CD14-positive monocyte (primary cell): ENCODE measurements around the gene WDR33. TPM values are rescaled to one million over a fixed set of nuclear protein-coding genes. Genes with fewer than 3 reads are reported as not detected.

Source experiments
- DNase-seq, 3 donors: peaks; one replicate each; pipeline ENCODE4 v3.0.0-alpha.2; 2011 to 2022
- H2AFZ ChIP-seq: 2 replicates; pipeline ENCODE4 v1.6.0; 2012; ENCODE audit warnings: mild to moderate bottlenecking, low read depth, low read length, inconsistent platforms; ENCODE audit not compliant: insufficient read depth, poor library complexity, severe bottlenecking
- H3K27ac ChIP-seq, 2 donors: 1 replicate in 1 of 2; 2 replicates in 1 of 2; pipeline ENCODE4 v1.5.1; 2012 to 2013; ENCODE audit warnings: low read length in 2 of 2, control low read depth in 1 of 2, inconsistent platforms in 1 of 2, low read depth in 1 of 2, mild to moderate bottlenecking in 1 of 2
- H3K27me3 ChIP-seq, 2 donors: one replicate each; pipeline versions ENCODE4 v1.6.0 to v1.6.1; 2011 to 2013; ENCODE audit warnings: low read length in 2 of 2; ENCODE audit not compliant: control insufficient read depth in 2 of 2, insufficient read depth in 2 of 2
- H3K36me3 ChIP-seq, 2 donors: replicated peaks in 1 of 2; 1 replicate in 1 of 2; 2 replicates in 1 of 2; pipeline versions ENCODE4 v1.5.1 to v1.6.1; 2012 to 2013; ENCODE audit warnings: low read length in 2 of 2, control low read depth in 1 of 2, inconsistent platforms in 1 of 2, mild to moderate bottlenecking in 1 of 2; ENCODE audit not compliant: insufficient read depth in 2 of 2, control insufficient read depth in 1 of 2
- H3K4me1 ChIP-seq, 2 donors: 1 replicate in 1 of 2; 2 replicates in 1 of 2; pipeline versions ENCODE4 v1.5.1 to v1.6.1; 2012 to 2013; ENCODE audit warnings: low read length in 2 of 2, control low read depth in 1 of 2, inconsistent platforms in 1 of 2, mild to moderate bottlenecking in 1 of 2, moderate library complexity in 1 of 2; ENCODE audit not compliant: insufficient read depth in 2 of 2, control insufficient read depth in 1 of 2
- H3K4me2 ChIP-seq: replicated peaks from 2 replicates; pipeline ENCODE3; 2012; ENCODE audit warnings: low read length, moderate library complexity, mild to moderate bottlenecking; ENCODE audit not compliant: poor library complexity, severe bottlenecking; ENCODE audit errors: extremely low read depth
- H3K4me3 ChIP-seq, 3 experiments: fragments of 200-600 bp in 1 of 3; sonication (generic) in 1 of 3; replicated peaks in 1 of 3; 1 replicate in 2 of 3; 2 replicates in 1 of 3; pipeline ENCODE4 v1.5.1; 2011 to 2013; ENCODE audit warnings: low read length in 3 of 3, mild to moderate bottlenecking in 3 of 3, control low read depth in 2 of 3, low read depth in 2 of 3, inconsistent platforms in 1 of 3, moderate library complexity in 1 of 3
- H3K79me2 ChIP-seq: 2 replicates; pipeline ENCODE4 v1.6.0; 2012; ENCODE audit warnings: mild to moderate bottlenecking, control low read depth, inconsistent platforms, low read length, moderate library complexity; ENCODE audit not compliant: insufficient read depth
- H3K9ac ChIP-seq: 2 replicates; pipeline ENCODE4 v1.6.0; 2017; ENCODE audit warnings: low read length, mild to moderate bottlenecking; ENCODE audit not compliant: insufficient read depth, poor library complexity, severe bottlenecking
- H3K9me3 ChIP-seq, 2 donors: replicated peaks in 1 of 2; 1 replicate in 1 of 2; 2 replicates in 1 of 2; pipeline versions ENCODE4 v1.5.1 to v1.6.1; 2012 to 2013; ENCODE audit warnings: low read length in 2 of 2, control low read depth in 1 of 2; ENCODE audit not compliant: control insufficient read depth in 1 of 2, insufficient read depth in 1 of 2
- H4K20me1 ChIP-seq: 2 replicates; pipeline ENCODE4 v1.6.0; 2012; ENCODE audit warnings: mild to moderate bottlenecking, low read length, control low read depth, moderate library complexity; ENCODE audit not compliant: insufficient read depth
- H3K27ac Mint-ChIP-seq, 7 donors: one replicate each; pipeline ENCODE4 v1.8.0; 2020; ENCODE audit warnings: mild to moderate bottlenecking in 7 of 7, mixed read lengths in 7 of 7, moderate library complexity in 6 of 7, inconsistent platforms in 2 of 7
- H3K27me3 Mint-ChIP-seq, 3 donors: one replicate each; pipeline ENCODE4 v1.8.0; 2021 to 2022; ENCODE audit warnings: low read depth in 3 of 3, mild to moderate bottlenecking in 3 of 3, mixed read lengths in 3 of 3, moderate library complexity in 3 of 3, inconsistent platforms in 1 of 3
- H3K36me3 Mint-ChIP-seq, 2 donors: one replicate each; pipeline ENCODE4 v1.8.0; 2020; ENCODE audit warnings: mixed read lengths in 2 of 2, inconsistent platforms in 1 of 2, mild to moderate bottlenecking in 1 of 2
- H3K4me1 Mint-ChIP-seq: one replicate; pipeline ENCODE4 v1.8.0; 2020; ENCODE audit warnings: mild to moderate bottlenecking, mixed read lengths
- H3K4me3 Mint-ChIP-seq, 2 donors: one replicate each; pipeline ENCODE4 v1.8.0; 2020; ENCODE audit warnings: mild to moderate bottlenecking in 2 of 2, mixed read lengths in 2 of 2, moderate library complexity in 1 of 2
- H3K9me3 Mint-ChIP-seq, 7 donors: one replicate each; pipeline ENCODE4 v1.8.0; 2020 to 2022; ENCODE audit warnings: mixed read lengths in 7 of 7, mild to moderate bottlenecking in 6 of 7, moderate library complexity in 6 of 7, inconsistent platforms in 2 of 7
- WGBS: methylation state at CpG from one replicate; pipeline ENCODE4 v1.1.5; 2013; ENCODE audit warnings: missing lambda C conversion rate; ENCODE audit not compliant: insufficient coverage; 5-methylcytosine and 5-hydroxymethylcytosine counted together
- intact Hi-C, 2 donors: fragments of 100-400 bp; cut with micrococcal nuclease; formaldehyde crosslinking; loops; one replicate each; pipeline versions ENCODE4 v1.15.0 to v1.15.1; 2023
- polyA plus RNA-seq, 3 donors: library from polyadenylated mRNA; depleted of rRNA in 1 of 3; unstranded in 2 of 3; stranded (reverse) in 1 of 3; fragments of 300-500 nt in 2 of 3; fragments of >200 nt in 1 of 3; fragmentation: Illumina TruSeq in 2 of 3; gene quantifications; 1 replicate in 2 of 3; 2 replicates in 1 of 3; pipeline ENCODE4 v1.2.3, GENCODE V29; 2012 to 2021
- TF ChIP-seq, protein P1 (sequence below): fragments of 200-600 bp; IDR thresholded peaks from one replicate; pipeline ENCODE4 v1.8.0; 2022; ENCODE audit warnings: antibody characterized with exemption, mild to moderate bottlenecking

Gene WDR33
- polyA plus RNA-seq, 3 donors = 12.5 to 19.6 (median 12.6) TPM

DNA sequence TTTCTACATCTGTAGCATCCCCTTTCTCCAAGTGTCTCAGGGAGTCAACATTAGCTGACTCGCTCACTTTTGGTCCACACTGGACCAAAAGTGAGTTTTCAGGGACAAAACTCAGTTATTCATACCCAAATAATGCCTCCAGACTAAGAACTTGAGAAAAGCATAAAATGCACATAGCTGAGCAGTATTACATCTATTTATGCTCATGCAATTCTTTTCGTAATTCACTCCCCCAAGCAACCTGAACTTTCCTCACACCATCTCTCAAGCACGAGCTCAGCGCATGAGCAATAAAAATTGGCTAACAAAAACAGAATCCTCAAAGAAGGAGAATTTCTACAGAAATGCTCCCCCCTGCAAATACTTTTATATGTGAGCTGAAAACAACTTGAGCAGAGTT is 92.7 kb downstream of the WDR33 start:
- Mint-ChIP-seq H3K4me1 (no peaks in the 10 kb centered on the region), H3K9me3 (no peaks in the 10 kb centered on the region), H3K4me3 (no peak overlapping the region), H3K27ac (no peak overlapping the region), H3K36me3 (peaks cover 64 to 84% of the 10 kb centered on the region in 2 donors), H3K27me3 (no peaks in the 10 kb centered on the region)
- Histone ChIP-seq H3K9me3 (no peaks in the 10 kb centered on the region), H3K36me3 (peaks cover 67 to 94% of the 10 kb centered on the region in 2 donors), H2AFZ (no peak overlapping the region), H3K4me1 (peaks cover 0 to 4% of the 10 kb centered on the region in 2 donors), H3K4me2 (no peak overlapping the region), H3K79me2 (no peaks in the 10 kb centered on the region), H3K27ac (no peak overlapping the region), H4K20me1 (no peaks in the 10 kb centered on the region), H3K27me3 (no peaks in the 10 kb centered on the region), H3K4me3 (no peak overlapping the region), H3K9ac (no peak overlapping the region)
- TF ChIP-seq, protein P1, sequence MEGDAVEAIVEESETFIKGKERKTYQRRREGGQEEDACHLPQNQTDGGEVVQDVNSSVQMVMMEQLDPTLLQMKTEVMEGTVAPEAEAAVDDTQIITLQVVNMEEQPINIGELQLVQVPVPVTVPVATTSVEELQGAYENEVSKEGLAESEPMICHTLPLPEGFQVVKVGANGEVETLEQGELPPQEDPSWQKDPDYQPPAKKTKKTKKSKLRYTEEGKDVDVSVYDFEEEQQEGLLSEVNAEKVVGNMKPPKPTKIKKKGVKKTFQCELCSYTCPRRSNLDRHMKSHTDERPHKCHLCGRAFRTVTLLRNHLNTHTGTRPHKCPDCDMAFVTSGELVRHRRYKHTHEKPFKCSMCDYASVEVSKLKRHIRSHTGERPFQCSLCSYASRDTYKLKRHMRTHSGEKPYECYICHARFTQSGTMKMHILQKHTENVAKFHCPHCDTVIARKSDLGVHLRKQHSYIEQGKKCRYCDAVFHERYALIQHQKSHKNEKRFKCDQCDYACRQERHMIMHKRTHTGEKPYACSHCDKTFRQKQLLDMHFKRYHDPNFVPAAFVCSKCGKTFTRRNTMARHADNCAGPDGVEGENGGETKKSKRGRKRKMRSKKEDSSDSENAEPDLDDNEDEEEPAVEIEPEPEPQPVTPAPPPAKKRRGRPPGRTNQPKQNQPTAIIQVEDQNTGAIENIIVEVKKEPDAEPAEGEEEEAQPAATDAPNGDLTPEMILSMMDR = no peak
- intact Hi-C loops = no loop called here
- no peak for DNase-seq
- 100% methylated on average over 3 of the region's 4 CpGs for WGBS

DNA sequence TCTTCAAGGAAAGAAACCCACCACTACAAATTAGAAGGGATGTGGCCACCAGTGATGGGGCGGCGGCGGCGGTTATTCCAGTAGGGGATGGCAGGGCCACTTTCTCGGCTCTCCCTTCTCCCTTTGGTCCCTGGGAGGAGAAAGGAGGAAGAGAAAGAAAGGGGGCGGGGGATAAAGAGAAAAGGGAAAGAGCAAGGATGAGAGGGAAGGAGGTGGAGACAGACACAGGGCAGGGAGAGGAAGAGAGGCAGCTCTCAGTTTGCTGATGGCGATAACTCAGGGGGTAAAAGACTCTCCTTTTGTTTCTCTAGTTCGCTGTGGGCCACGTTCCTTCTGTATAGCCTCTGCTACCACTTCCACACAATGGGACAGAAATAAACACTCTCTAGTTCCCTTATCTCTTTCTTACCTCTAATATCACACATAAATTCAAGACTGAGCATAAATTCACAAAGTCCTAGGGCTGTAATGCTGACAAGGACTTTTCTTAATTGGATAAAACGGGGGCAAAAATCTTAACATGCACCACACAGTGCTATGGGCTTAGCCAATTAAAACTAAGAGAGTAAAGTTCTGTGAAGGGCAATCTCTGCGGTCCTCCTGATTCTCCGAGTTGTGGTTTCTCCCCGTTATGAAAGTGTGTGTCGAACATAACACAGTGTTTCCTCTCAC is 95.1 kb downstream of the WDR33 start:
- Mint-ChIP-seq H3K9me3 (no peaks in the 10 kb centered on the region), H3K4me1 (peaks cover 7% of the 10 kb centered on the region), H3K27me3 (no peaks in the 10 kb centered on the region), H3K36me3 (peaks cover 50 to 72% of the 10 kb centered on the region in 2 donors), H3K27ac (no peak overlapping the region), H3K4me3 (no peak overlapping the region)
- Histone ChIP-seq H3K4me3 (no peak overlapping the region), H3K36me3 (peaks cover 45 to 75% of the 10 kb centered on the region in 2 donors), H3K9ac (no peak overlapping the region), H3K27ac (no peak overlapping the region), H3K4me2 (no peak overlapping the region), H3K27me3 (no peaks in the 10 kb centered on the region), H2AFZ (no peak overlapping the region), H3K79me2 (no peaks in the 10 kb centered on the region), H4K20me1 (no peaks in the 10 kb centered on the region), H3K9me3 (no peaks in the 10 kb centered on the region), H3K4me1 (peaks cover 4 to 14% of the 10 kb centered on the region in 2 donors)
- DNase-seq = no peak
- WGBS = 90% methylated on average over 2 of the region's 14 CpGs
- TF ChIP-seq, protein P1 = no peak
- intact Hi-C loops = no loop called here
